ENCODE data around the gene PEAK3.

GRCh38 chr19:2271234-2272103 is 10.5 kb downstream of the PEAK3 start:
- TF ChIP-seq CTCF (IDR thresholded peaks at IDR 0.05) = no peak
- no peak for TF ChIP-seq POLR2A (IDR thresholded peaks at IDR 0.05)
